Measurements from ENCODE around the gene PROKR1.

DNA sequence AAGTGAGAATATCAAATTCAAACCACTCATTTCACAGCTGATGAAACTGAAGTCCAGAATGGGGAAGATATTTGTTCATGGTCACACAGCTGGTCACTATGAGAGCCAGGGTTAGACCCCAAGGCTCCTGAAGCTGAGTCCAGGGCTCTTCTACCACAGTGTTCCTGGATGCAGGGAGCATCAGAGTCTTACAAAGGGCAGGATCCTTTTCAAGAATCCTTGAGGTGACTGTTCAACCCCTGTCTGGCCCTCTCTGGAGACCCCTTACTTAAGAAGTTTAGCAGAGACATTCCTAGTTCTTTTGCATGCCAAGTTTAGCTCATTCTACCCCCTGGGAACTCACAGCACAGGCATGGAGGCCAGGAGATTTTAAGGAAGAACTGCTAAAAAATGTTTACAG, 15.7 kb downstream of the PROKR1 start:
- no peak for TF ChIP-seq POLR2A (IDR thresholded peaks at IDR 0.05; ENCODE audit: low read length)
- TF ChIP-seq RCOR1 (IDR thresholded peaks at IDR 0.05; ENCODE audit: low read depth, low read length): no peak
- no peak for TF ChIP-seq TP53 (CRISPR knock-in tag; IDR thresholded peaks at IDR 0.05)
- TF ChIP-seq, protein P1, sequence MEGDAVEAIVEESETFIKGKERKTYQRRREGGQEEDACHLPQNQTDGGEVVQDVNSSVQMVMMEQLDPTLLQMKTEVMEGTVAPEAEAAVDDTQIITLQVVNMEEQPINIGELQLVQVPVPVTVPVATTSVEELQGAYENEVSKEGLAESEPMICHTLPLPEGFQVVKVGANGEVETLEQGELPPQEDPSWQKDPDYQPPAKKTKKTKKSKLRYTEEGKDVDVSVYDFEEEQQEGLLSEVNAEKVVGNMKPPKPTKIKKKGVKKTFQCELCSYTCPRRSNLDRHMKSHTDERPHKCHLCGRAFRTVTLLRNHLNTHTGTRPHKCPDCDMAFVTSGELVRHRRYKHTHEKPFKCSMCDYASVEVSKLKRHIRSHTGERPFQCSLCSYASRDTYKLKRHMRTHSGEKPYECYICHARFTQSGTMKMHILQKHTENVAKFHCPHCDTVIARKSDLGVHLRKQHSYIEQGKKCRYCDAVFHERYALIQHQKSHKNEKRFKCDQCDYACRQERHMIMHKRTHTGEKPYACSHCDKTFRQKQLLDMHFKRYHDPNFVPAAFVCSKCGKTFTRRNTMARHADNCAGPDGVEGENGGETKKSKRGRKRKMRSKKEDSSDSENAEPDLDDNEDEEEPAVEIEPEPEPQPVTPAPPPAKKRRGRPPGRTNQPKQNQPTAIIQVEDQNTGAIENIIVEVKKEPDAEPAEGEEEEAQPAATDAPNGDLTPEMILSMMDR (IDR thresholded peaks at IDR 0.05): no peak
- TF ChIP-seq MYC (IDR thresholded peaks at IDR 0.05; ENCODE audit: borderline replicate concordance, low read length): no peak
- TF ChIP-seq, protein P2, sequence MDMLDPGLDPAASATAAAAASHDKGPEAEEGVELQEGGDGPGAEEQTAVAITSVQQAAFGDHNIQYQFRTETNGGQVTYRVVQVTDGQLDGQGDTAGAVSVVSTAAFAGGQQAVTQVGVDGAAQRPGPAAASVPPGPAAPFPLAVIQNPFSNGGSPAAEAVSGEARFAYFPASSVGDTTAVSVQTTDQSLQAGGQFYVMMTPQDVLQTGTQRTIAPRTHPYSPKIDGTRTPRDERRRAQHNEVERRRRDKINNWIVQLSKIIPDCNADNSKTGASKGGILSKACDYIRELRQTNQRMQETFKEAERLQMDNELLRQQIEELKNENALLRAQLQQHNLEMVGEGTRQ (IDR thresholded peaks at IDR 0.05): no peak
- TF ChIP-seq RNF2 (IDR thresholded peaks at IDR 0.05; ENCODE audit: borderline replicate concordance, low read depth): no peak
- no peak for TF ChIP-seq RARB (CRISPR knock-in tag; IDR thresholded peaks at IDR 0.05)
